ENCODE results near the gene TTLL7.

GRCh38 chr1:84031802-84032327 is 32.9 kb upstream of the TTLL7 start:
- TF ChIP-seq CTCF (IDR thresholded peaks at IDR 0.05) (no peak), POLR2A (IDR thresholded peaks at IDR 0.05) (no peak)

Data from vagina (tissue), 2 donors.